MM.1S (cell line): ENCODE results near the gene RTCA.

Experiments used
- EZH2 ChIP-seq: fragments of 300-600 bp; sonication (generic); optimal IDR thresholded peaks from 2 replicates; pipeline ENCODE3; 2017; ENCODE audit warnings: low read depth, mild to moderate bottlenecking, antibody characterized with exemption, low read length, mixed read lengths
- TF ChIP-seq, protein P1 (sequence below): fragments of 300-600 bp; sonication (generic); IDR thresholded peaks from 2 replicates; pipeline ENCODE4 v1.5.1; 2016; ENCODE audit warnings: antibody characterized with exemption, low read length, mixed read lengths

DNA sequence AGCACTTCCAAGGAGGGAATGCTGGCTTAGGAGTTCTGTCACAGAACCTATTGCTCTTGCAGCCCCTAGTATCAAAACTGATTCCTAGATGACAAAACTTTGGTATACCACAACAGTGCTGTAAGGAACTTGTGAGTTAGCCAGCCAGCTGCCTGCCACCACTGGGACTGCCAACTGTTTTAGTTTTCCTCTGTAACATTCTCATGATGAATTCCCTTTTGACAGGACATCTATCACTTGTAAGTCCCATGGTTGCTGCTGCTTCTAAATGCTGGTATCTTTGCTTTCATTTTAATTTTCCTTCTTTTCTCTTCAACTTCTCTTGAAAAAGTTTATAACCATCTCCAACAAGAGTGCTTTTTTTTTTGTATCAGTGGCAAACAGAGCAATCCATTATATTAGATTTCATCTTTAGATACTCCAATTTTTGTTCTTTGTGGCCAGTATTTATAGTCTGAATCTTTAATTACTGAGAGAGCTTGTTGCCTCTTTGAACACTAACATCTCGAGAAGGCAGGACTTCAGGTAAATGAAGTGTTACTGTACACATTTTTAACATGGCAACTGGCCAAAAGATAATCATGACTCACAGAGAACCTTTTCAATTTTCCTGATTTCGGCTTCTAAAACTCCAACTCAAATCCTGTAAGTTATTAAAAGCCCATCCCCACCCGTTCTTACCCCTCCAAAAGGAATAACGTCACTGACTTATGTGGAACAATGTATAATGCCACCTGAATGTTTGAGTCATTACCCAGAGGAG, 36.2 kb upstream of the RTCA start:
- TF ChIP-seq, protein P1, sequence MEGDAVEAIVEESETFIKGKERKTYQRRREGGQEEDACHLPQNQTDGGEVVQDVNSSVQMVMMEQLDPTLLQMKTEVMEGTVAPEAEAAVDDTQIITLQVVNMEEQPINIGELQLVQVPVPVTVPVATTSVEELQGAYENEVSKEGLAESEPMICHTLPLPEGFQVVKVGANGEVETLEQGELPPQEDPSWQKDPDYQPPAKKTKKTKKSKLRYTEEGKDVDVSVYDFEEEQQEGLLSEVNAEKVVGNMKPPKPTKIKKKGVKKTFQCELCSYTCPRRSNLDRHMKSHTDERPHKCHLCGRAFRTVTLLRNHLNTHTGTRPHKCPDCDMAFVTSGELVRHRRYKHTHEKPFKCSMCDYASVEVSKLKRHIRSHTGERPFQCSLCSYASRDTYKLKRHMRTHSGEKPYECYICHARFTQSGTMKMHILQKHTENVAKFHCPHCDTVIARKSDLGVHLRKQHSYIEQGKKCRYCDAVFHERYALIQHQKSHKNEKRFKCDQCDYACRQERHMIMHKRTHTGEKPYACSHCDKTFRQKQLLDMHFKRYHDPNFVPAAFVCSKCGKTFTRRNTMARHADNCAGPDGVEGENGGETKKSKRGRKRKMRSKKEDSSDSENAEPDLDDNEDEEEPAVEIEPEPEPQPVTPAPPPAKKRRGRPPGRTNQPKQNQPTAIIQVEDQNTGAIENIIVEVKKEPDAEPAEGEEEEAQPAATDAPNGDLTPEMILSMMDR: no peak
- no peak for TF ChIP-seq EZH2
